ENCODE data around the gene MOCOS. TPM values are rescaled to one million over a fixed set of nuclear protein-coding genes. Genes with fewer than 3 reads are reported as not detected.

Gene MOCOS
- total RNA-seq, 4 donors from 2014 or later = 3.9 to 16.8 (median 8.7) TPM

DNA sequence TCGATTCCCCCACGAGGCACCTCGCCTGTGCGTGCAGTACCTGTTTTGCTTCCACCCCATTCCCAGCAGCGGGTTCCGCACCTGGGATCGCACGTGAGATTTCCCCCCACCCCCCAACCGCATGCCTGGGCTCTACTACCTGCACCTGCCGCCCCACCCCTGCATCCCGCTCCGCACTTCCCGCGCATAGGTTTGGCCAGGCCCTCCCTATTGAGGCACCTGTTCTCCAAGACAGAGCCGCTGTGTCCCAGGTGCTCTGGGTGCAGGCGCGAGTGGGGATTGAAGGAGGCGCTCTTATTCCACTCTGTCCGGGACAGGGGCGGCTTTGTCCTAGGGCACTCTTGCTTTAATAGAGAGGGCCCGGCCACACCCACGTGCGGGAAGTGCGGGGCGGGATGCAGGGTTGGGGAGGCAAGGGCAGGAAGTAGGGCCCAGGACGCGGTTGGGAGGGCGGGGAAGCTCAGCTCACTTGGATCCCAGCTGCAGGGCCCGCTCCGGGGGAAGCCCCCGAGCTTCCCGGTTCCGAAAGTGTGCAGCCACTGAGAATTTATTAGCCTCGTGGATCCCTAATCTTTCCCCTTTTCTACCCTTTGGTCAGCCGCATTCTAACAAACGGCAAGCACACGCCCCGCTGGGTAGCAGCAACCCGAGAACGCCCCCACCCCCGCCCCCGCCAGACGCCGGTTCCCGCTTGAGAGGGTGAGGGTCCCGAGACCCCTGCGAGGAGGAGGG, 670 bp upstream of the MOCOS start:
- TF ChIP-seq, protein P1, sequence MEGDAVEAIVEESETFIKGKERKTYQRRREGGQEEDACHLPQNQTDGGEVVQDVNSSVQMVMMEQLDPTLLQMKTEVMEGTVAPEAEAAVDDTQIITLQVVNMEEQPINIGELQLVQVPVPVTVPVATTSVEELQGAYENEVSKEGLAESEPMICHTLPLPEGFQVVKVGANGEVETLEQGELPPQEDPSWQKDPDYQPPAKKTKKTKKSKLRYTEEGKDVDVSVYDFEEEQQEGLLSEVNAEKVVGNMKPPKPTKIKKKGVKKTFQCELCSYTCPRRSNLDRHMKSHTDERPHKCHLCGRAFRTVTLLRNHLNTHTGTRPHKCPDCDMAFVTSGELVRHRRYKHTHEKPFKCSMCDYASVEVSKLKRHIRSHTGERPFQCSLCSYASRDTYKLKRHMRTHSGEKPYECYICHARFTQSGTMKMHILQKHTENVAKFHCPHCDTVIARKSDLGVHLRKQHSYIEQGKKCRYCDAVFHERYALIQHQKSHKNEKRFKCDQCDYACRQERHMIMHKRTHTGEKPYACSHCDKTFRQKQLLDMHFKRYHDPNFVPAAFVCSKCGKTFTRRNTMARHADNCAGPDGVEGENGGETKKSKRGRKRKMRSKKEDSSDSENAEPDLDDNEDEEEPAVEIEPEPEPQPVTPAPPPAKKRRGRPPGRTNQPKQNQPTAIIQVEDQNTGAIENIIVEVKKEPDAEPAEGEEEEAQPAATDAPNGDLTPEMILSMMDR (IDR thresholded peaks at IDR 0.05; ENCODE audit: low read depth) = no peak

DNA sequence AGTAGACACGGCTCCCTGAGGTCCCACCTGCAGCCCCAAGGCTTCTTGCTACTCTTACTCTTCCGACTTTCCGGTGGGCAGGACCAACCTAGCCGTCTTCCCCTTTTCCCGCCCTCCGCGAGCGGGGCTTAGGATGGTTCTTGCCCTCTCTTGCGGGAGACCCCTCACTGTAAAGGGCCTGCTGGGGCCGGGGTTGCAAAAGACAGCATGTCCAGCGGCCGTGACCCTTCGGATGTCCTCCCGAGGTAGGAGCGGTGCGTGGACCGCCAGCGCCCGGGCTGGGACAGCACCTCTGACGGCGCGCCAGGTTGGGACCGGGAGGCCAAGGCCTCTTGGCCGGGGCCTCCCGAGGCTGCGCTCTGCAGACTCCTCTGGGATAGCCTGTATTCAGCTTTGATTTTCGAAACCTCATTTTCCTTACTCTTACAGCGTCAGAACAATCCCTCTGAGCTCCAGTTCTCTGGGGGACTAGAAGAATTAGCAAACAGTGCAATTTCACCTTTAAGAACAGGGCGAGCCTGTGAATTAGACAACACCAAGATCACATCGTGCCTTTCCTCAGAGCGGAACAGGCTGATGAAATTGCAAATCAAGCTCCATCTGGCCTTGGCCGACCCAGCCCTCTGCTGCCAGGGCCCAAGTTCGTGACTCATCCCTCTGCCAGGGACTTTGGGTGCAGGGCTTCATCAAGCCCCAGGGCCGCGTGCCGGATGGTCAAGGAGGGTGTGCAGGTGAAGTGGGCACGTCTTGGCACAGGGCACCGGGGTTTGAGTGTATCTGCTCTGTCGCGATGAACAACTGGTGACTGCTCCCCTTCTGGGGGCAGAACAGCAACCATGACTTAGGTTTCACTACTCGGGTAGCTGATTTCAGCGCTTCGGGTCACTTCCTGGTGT, 777 bp downstream of the MOCOS start:
- TF ChIP-seq, protein P1 (IDR thresholded peaks at IDR 0.05; ENCODE audit: low read depth) = no peak

DNA sequence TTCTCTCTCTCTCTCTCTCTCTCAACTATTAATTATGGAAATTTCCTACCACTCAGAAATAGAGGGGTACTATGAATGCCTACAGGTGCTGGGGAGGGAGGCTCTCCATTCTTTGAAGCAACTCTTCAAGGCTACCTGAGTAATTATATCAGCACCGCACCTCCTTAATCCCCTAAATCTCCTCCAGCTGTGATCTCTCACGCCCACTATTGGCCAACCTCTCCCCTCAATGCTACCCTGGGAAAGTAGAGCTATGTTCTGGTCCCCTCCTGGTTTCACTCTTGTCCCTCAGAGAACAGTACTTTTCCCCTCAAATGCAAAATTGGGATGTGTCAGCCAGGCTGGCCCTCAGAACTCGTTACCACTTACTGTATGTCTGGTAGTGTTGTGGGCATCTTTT, 1.6 kb downstream of the MOCOS start:
- TF ChIP-seq, protein P1 (IDR thresholded peaks at IDR 0.05; ENCODE audit: low read depth) = no peak

DNA sequence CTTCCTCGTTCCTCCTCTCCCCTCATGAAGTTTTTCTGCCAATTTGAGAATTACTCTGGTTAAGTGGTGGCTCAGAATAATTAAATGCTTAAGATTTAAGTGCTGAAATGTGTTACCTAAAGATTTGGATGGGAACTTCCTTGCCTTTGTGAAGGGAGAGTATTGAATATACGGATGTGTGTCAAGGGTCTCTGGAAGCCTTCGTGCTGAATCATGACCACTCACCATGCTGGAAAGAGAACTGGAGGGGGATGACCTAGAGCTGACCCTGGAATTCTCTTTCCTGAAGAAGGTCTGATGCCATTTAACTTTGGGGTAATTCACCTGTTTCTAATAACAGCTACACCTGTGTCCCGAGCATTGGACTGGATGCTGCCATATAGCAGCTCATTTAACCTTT, 2.2 kb downstream of the MOCOS start:
- TF ChIP-seq, protein P1 (IDR thresholded peaks at IDR 0.05; ENCODE audit: low read depth) = no peak

DNA sequence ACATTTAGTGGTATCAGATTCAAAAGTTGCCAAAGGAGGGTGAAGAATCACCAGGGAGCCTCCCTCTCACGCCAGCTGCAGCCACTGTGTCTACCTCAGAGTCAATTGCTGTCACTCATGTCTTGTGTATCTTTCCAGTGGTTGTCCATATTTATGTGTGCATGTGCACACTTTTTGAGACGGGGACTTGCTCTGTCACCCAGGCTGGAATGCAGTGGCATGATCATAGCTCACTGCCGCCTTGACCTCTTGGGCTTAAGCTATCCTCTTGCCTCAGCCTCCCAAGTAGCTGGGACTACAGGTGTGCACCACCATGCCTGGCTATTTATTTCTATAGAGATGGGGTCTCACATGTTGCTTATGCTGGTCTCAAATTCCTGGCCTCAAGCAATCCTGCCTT, 4.0 kb downstream of the MOCOS start:
- TF ChIP-seq, protein P1 (IDR thresholded peaks at IDR 0.05; ENCODE audit: low read depth) = no peak

DNA sequence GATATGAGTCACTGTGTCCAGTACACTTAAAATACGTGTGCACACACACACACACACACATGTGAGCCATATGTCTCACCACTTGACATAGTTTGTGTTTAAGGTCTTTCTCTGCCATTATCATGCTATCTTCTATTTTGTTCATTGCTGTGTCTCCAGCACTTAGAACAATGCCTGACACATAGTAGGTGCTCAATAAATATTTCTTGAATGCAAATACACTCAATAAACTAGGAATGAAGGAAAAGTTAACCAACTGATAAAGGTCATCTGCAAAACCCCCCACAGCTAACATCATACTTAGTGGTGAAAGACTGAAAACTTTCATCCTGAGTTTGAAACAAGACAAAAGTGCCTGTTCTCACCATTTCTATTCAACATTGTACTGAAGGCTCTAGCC, 4.4 kb downstream of the MOCOS start:
- TF ChIP-seq, protein P1 (IDR thresholded peaks at IDR 0.05; ENCODE audit: low read depth) = no peak

DNA sequence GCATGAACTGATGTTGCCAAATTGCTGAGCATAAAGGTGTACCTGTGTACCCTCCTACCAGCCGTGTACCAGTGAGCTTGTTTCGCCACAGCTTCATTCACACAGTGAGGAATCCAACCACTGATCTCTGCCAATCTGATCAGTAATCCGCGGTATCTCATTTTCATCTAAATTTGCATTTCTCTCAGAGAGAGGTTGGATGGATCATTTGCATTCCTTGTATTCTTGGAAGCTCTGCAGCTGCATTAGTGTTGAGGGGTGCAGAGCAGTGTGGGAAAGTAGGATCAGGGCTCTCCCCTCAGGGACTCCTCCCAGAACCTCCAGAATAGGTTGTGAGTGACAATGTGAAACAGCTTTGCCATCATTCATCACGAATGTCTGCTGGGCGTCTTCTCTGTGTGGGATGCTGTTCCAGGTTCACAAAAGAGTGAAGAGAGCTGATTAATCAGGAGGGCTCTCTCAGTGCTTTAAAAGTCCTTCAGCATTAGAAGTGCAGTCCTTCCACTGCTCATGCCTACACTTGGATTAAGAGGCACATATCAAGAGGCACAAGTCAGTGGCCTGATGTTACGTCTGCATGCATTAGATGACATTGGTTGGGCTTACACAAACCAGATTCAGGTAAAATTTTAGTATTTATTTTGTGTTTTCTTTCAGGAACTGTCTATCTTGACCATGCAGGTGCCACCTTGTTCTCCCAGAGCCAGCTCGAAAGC, 7.5 kb downstream of the MOCOS start:
- TF ChIP-seq, protein P1 (IDR thresholded peaks at IDR 0.05; ENCODE audit: low read depth) = no peak
